OCI-LY3 (cell line): Measurements from ENCODE around the gene RAB11FIP4.

Experiments used
- H2AFZ ChIP-seq: fragments of 200-600, 300-600 bp; shearing (Covaris generic); 2 replicates; pipeline ENCODE4 v1.6.0; 2014; ENCODE audit warnings: antibody characterized with exemption, low read depth, low read length
- H3K27ac ChIP-seq: fragments of 200-600, 300-600 bp; sonication (generic); 2 replicates; pipeline ENCODE4 v1.5.1; 2014; ENCODE audit warnings: mild to moderate bottlenecking, low read length, moderate library complexity, mixed read lengths
- H3K27me3 ChIP-seq: fragments of 200-600, 300-600 bp; sonication (generic); 2 replicates; pipeline ENCODE4 v1.6.1; 2014; ENCODE audit warnings: low read depth, low read length, mixed read lengths
- H3K36me3 ChIP-seq: fragments of 200-600, 300-600 bp; sonication (generic); replicated peaks from 2 replicates; pipeline ENCODE3; 2014; ENCODE audit warnings: low read depth, low read length, mixed read lengths
- H3K4me1 ChIP-seq: fragments of 300-600, 200-600 bp; sonication (generic); 2 replicates; pipeline ENCODE4 v1.6.1; 2014; ENCODE audit warnings: low read length, mixed read lengths
- H3K4me2 ChIP-seq: fragments of 200-600, 300-600 bp; sonication (generic); 2 replicates; pipeline ENCODE4 v1.6.1; 2014; ENCODE audit warnings: low read length, mixed read lengths
- H3K4me3 ChIP-seq: fragments of 300-600, 200-600 bp; sonication (generic); 2 replicates; pipeline ENCODE4 v1.5.1; 2014; ENCODE audit warnings: antibody characterized with exemption, mild to moderate bottlenecking, low read length, moderate library complexity
- H3K79me2 ChIP-seq: fragments of 300-600, 200-600 bp; shearing (Covaris generic); 2 replicates; pipeline ENCODE4 v1.6.1; 2014; ENCODE audit warnings: mild to moderate bottlenecking, low read length, mixed read lengths
- H3K9ac ChIP-seq: fragments of 300-600, 200-600 bp; shearing (Covaris generic); 2 replicates; pipeline ENCODE4 v1.6.0; 2014; ENCODE audit warnings: mild to moderate bottlenecking, low read length, moderate library complexity
- H3K9me3 ChIP-seq: fragments of 200-600, 300-600 bp; shearing (Covaris generic); 2 replicates; pipeline ENCODE4 v1.6.1; 2014; ENCODE audit warnings: low read length, mixed read lengths; ENCODE audit not compliant: insufficient read depth
- H4K20me1 ChIP-seq: fragments of 200-600, 300-600 bp; sonication (generic); 2 replicates; pipeline ENCODE4 v1.6.1; 2016; ENCODE audit warnings: low read length, mixed read lengths; ENCODE audit not compliant: insufficient read depth
- CTCF ChIP-seq: fragments of 200-600, 300-600 bp; sonication (generic); IDR thresholded peaks from 2 replicates; pipeline ENCODE4 v1.5.1; 2014; ENCODE audit warnings: antibody characterized with exemption, low read length, low read depth
- EZH2phosphoT487 ChIP-seq: fragments of 200-600 bp; shearing (Covaris generic); IDR thresholded peaks from 2 replicates; pipeline ENCODE4 v1.6.1; 2018; ENCODE audit warnings: antibody characterized with exemption, mixed run types, low read depth

RAB11FIP4 gene

GRCh38 chr17:31541559-31541958 lies 150.1 kb downstream of the RAB11FIP4 start:
- H3K9ac ChIP-seq, result no peak overlapping the region; the same call in 1 of the 2 replicates
- no peaks in the 10 kb centered on the region for H3K9me3 ChIP-seq
- H3K4me1 ChIP-seq, result peaks cover 61% of the 10 kb centered on the region
- TF ChIP-seq CTCF, result peak; percentile 23; the same call in 1 of the 2 replicates
- TF ChIP-seq EZH2phosphoT487, result no peak
- no peaks in the 10 kb centered on the region for H4K20me1 ChIP-seq
- H3K36me3 ChIP-seq, result no peaks in the 10 kb centered on the region
- no peaks in the 10 kb centered on the region for H3K27me3 ChIP-seq
- H3K27ac ChIP-seq, result peak overlapping the region; percentile 11; the same call in 1 of the 2 replicates
- no peak overlapping the region for H3K4me3 ChIP-seq
- no peak overlapping the region for H2AFZ ChIP-seq
- H3K4me2 ChIP-seq, result no peak overlapping the region
- no peaks in the 10 kb centered on the region for H3K79me2 ChIP-seq

- Histone ChIP-seq H3K27me3 (no peaks in the 10 kb centered on the region), H3K9me3 (no peaks in the 10 kb centered on the region), H3K4me2 (no peak overlapping the region), H4K20me1 (no peaks in the 10 kb centered on the region), H3K9ac (no peak overlapping the region), H3K79me2 (peaks cover 11% of the 10 kb centered on the region), H3K4me3 (no peak overlapping the region), H3K36me3 (peaks cover 5% of the 10 kb centered on the region), H2AFZ (no peak overlapping the region), H3K27ac (no peak overlapping the region), H3K4me1 (peaks cover 44% of the 10 kb centered on the region)
- TF ChIP-seq EZH2phosphoT487 (no peak), CTCF (no peak)
Observed at GRCh38 chr17:31544186-31544585, 152.7 kb downstream of the RAB11FIP4 start.

- TF ChIP-seq EZH2phosphoT487, result no peak
- TF ChIP-seq CTCF, result no peak
- no peak overlapping the region for H3K27ac ChIP-seq
Observed at GRCh38 chr17:31546650-31547049, 155.2 kb downstream of the RAB11FIP4 start.

GRCh38 chr17:31548709-31549108 lies 157.2 kb downstream of the RAB11FIP4 start:
- Histone ChIP-seq H3K9me3 (no peaks in the 10 kb centered on the region), H2AFZ (no peak overlapping the region; the same call in 1 of the 2 replicates), H3K27me3 (no peaks in the 10 kb centered on the region), H4K20me1 (no peaks in the 10 kb centered on the region), H3K79me2 (peaks cover 13% of the 10 kb centered on the region), H3K4me1 (peaks cover 24% of the 10 kb centered on the region), H3K36me3 (peaks cover 5% of the 10 kb centered on the region), H3K4me3 (peak overlapping the region; percentile 92), H3K27ac (peak overlapping the region; percentile 73), H3K9ac (peak overlapping the region; percentile 95), H3K4me2 (peak overlapping the region; percentile 93)
- TF ChIP-seq EZH2phosphoT487 (no peak), CTCF (no peak)

More at GRCh38 chr17:31546650-31547049, 155.2 kb downstream of the RAB11FIP4 start:
- H3K4me1 ChIP-seq, result peaks cover 27% of the 10 kb centered on the region
- H3K27me3 ChIP-seq, result no peaks in the 10 kb centered on the region
- peaks cover 13% of the 10 kb centered on the region for H3K79me2 ChIP-seq
- H3K4me3 ChIP-seq, result no peak overlapping the region
- H3K36me3 ChIP-seq, result peaks cover 5% of the 10 kb centered on the region
- no peaks in the 10 kb centered on the region for H4K20me1 ChIP-seq
- no peak overlapping the region for H3K4me2 ChIP-seq
- no peak overlapping the region for H3K9ac ChIP-seq
- no peaks in the 10 kb centered on the region for H3K9me3 ChIP-seq
- no peak overlapping the region for H2AFZ ChIP-seq
